Epithelial cell of esophagus (primary cell): ENCODE data around the gene GMPPA.

Source experiments
- DNase-seq: peaks from one replicate; pipeline ENCODE4 v3.0.0; 2010; ENCODE audit warnings: low read depth
- H3K4me3 ChIP-seq: 2 replicates; pipeline ENCODE4 v1.5.1; 2011; ENCODE audit warnings: mild to moderate bottlenecking, low read length, control low read depth
- TF ChIP-seq, protein P1 (sequence below): IDR thresholded peaks from 2 replicates; pipeline ENCODE4 v1.5.1; 2011; ENCODE audit warnings: low read depth, mild to moderate bottlenecking, low read length, control low read depth, inconsistent platforms; ENCODE audit not compliant: insufficient read depth; ENCODE audit errors: missing control alignments

GMPPA gene

DNA sequence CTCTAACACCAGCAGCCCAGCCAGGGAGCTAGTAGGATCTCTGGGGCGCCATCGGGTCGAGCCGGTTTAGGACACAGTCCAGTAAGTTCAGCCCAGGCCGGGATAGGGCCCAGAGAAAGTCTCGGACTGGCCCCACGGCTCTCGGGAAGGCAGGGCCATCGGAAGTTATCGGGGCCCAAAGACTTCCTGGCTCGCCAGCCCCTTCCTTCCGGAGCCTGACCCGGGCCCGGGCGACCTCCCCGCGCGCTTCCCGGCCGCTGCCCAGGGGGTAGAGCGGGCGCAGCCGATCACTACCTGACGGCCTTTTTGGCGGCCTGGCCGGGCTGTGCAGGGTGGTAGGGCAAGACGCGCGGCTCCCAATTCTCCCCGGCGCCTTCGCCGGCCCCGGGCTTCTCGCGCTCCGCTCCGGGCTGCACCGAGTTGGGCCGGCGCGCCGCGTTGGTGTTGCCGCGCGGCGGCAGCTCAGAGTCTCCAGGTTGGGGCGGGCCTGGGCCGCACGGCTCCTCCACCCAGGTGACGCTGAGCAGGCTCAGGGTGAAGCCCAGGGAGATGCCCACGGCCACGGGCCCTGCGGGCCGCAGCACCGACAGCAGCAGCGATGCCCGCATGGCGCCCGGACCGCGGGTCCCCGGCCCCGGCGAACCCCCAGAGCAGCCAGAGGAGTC, 44.4 kb downstream of the GMPPA start:
- DNase-seq, result peak; percentile 69

DNA sequence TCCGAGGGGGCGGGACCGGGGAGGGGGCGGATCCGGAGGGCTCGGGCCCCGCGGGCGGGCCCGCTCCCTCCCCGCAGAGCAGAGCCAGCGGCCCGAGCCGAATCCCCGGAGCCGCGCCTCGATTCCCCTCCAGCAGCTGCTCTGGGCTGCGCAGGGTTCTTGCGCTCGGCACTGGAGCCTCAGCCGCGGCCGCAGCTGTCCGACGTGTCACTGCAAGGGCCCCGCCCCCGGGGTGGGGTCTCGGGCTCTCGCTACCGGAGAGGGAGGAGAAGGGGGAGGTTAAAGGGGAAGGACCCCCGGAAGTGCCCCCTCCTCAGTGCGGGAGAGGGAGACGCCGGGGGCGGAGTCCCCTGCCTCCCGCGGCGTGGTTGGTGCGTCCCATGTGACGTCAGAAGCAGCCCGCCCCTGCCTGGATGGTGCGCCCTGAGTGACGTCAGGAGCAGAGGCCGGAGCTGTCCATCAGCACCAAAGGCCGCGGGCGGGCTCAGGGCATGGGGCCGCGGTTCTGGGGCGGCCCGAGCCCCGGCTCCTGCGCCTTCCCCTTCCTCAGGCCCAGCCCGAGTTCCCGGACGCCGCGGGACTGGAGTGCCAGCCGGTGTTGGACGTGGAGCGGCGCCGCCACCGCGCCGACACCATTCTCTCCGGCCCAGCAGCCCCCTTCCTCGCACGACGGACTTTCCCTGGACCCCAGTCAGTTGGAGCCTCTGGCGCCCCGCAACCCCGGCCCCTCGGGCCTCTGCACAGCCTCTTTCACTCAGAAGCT, 45.1 kb downstream of the GMPPA start, which contains the start of the genes CHPF and TMEM198:
Gene CHPF, minus strand, starts transcription at position 214 of the 763 bp plus-strand sequence. CDS start 271 bp downstream, outside the sequence.
Gene TMEM198, plus strand, starts transcription at position 433 of the 763 bp plus-strand sequence. CDS start 700 bp downstream, outside the sequence.
- TF ChIP-seq, protein P1, sequence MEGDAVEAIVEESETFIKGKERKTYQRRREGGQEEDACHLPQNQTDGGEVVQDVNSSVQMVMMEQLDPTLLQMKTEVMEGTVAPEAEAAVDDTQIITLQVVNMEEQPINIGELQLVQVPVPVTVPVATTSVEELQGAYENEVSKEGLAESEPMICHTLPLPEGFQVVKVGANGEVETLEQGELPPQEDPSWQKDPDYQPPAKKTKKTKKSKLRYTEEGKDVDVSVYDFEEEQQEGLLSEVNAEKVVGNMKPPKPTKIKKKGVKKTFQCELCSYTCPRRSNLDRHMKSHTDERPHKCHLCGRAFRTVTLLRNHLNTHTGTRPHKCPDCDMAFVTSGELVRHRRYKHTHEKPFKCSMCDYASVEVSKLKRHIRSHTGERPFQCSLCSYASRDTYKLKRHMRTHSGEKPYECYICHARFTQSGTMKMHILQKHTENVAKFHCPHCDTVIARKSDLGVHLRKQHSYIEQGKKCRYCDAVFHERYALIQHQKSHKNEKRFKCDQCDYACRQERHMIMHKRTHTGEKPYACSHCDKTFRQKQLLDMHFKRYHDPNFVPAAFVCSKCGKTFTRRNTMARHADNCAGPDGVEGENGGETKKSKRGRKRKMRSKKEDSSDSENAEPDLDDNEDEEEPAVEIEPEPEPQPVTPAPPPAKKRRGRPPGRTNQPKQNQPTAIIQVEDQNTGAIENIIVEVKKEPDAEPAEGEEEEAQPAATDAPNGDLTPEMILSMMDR, result no peak
- peak; percentile 98 for DNase-seq
- peak within 1 kb of the TSS; percentile 79 for H3K4me3 ChIP-seq

More for the DNA sequence above, 44.4 kb downstream of the GMPPA start:
- TF ChIP-seq, protein P1, result no peak
- peak overlapping the region; percentile 79 for H3K4me3 ChIP-seq

DNA sequence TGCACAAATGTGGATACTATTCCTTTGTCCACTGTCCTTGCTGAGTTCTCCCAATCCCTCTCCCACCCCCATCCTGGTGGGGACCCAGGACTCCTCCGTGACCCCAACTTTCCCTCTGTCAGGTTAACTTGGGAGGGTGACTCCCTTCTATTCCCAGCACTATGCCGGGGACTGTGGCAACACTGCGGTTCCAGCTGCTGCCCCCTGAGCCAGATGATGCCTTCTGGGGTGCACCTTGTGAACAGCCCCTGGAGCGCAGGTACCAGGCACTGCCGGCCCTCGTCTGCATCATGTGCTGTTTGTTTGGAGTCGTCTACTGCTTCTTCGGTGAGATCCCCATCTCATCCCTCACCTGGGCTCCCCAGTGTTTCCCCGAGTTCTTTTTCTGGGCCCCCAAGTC, 45.9 kb downstream of the GMPPA start:
- no peak for DNase-seq
- TF ChIP-seq, protein P1, result no peak
- H3K4me3 ChIP-seq, result no peak overlapping the region

DNA sequence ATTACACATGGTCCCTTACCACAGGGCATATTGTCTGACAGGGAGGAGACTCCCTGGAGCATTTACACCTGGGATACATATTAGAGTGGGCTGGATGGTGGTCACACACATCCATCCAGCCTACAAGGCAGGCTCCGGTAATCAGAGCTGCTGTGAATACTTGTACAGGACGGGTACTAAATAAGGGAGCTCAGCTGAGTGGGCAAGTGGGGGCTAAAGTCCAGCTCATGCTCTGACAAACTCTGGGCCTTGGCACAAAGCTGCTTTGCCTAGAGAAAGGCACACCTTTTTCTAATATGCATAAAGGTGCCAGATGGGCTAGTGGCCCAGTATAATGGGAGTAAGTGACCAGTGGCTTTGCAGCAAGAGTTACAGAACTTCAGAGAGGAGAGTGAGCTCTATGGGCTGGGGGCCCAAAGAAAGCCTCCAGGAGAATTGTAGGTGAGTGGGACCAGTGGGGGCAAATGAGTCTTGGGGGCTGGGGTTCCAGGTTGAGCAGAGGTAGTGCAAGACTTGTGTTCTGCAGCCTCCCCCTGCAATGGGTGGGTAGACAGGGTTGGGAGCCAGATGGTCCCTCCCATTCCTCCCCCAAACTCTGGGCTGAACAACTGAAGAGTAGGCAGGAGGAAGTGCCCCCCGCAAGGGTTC, 46.7 kb downstream of the GMPPA start:
- no peak for DNase-seq
- H3K4me3 ChIP-seq, result no peak overlapping the region
- TF ChIP-seq, protein P1, result no peak

GRCh38 chr2:219545943-219546352, 47.3 kb downstream of the GMPPA start:
- DNase-seq, result no peak
- no peak overlapping the region for H3K4me3 ChIP-seq
- TF ChIP-seq, protein P1, result no peak

DNA sequence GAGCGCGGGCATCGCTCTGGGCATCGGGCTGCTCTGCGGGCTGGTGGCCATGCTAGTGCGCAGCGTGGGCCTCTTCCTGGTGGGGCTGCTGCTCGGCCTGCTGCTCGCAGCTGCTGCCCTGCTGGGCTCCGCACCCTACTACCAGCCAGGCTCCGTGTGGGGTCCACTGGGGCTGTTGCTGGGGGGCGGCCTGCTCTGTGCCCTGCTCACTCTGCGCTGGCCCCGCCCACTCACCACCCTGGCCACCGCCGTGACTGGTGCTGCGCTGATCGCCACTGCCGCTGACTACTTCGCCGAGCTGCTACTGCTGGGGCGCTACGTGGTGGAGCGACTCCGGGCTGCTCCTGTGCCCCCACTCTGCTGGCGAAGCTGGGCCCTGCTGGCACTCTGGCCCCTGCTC, 48.9 kb downstream of the GMPPA start:
- DNase-seq, result no peak
- no peak overlapping the region for H3K4me3 ChIP-seq
- TF ChIP-seq, protein P1, result no peak
